GM10847 (cell line): ENCODE measurements around the gene EIPR1.

Experiments
- POLR2A ChIP-seq: IDR thresholded peaks from 2 replicates; pipeline ENCODE4 v1.6.1; 2011; ENCODE audit not compliant: insufficient read length; ENCODE audit errors: extremely low read depth

The EIPR1 gene

DNA sequence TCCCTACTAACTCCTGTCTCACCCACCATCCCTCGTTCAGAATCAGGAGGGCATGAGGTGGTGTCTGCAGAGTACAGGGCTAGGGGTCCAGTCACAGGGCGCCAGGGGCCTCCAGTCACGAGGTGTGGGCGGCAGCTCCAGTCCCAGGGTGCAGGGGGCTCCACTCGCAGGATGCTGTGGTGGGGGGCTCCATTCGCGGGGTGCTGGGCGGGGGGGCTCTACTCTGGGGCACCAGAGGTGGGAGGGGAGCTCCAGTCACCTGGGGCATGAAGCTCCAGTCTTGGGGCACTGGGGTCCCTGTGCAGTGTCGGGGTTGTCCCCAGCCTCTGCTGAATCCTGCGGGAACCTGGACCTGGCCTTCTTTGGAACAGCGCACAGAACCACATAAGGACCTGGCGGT is 66.0 kb downstream of the EIPR1 start:
- TF ChIP-seq POLR2A: no peak

DNA sequence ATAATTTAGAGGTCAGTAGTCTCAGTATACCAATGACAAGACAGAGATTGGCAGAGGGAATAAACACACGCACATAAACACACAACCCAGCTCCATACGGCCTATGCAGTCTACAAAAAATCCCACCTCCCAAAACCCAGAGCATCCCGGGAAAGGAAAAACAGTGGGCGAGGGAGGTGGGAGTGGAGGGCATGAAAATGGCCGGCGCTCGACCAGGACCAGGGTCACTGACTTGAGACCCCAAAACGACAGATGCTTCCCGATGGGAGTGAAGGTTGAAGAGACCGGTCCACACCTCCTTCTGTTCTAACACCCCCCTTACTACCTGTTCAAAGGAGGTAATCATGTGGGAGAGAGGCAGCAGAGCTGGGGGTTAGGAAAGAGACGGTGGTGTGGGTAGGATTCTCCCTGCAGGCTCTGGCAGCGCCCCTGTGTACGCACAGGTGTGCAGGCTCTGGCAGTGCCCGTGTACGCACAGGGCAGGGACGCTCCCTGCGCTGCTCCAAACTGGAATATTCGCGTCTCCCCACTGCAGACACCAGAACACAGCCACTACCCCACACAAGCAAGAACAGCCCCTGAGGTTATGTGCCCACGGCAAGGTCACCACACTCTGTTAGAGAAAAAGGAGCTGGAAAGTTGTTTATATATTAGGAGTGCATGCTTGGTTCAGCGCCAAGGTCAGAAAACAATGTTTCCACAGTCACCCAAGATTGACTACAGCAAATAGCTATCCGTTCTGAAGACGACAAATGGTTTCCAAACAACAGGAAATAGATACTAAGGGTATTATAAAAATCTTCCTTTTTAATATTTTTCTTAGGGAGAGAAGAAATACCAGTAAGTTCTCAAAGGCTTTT is 67.9 kb downstream of the EIPR1 start:
- no peak for TF ChIP-seq POLR2A

DNA sequence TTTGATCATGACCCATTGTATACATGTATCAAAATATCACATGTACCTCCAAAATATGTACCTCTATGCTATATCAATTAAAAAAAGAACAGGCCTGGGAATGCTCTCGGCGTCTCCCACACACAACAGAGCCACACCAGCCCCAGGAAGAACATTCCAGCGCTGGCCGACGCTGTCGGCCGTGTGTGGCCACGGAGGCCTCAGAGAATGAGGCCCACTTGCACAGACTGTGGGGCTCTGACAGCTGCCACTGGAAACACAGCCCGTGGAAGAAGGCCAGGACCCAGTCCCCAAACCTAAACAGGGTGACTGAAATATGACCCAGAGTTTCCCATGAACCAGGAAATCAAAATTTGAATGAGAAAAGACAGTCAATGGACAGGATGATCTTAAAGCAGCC is 69.7 kb downstream of the EIPR1 start:
- TF ChIP-seq POLR2A: no peak

DNA sequence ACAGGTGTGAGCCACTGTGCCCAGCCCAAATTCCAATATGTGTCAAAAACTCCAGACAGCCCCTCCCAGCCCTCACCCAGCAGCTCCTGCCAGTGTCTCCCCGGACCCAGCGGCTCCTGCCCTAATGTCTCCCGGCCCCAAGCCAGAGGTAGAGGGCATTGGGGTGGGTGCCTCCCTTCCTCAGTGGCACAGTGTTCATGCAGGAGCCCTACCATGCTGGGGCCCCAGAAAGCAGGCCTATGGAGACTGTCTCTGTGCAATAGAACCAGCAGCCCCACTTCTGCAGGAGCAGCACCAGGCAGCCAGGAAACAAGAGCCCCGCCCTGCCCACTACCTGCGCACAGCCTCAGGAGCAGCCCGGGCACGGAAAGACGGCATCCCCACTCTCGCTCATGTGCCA is 70.4 kb downstream of the EIPR1 start:
- no peak for TF ChIP-seq POLR2A

DNA sequence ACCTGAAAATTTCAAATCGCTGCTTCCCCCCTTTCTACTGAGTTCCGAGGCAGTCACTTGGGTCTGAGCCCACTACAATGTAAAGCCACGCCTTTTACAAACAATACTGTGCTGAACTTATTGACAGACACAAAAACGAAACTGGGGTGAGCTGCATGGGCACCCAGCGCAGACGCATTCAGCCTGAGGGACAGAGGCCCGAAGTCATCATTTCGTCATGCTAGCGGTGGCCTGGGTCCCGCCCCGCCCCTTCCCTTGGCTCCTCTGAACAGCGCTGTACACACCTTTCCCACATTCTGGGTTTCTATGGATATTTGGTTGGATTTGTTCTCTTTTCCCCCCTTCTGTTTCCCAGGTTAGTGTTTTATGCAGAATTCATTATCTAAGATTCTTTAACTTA is 71.7 kb downstream of the EIPR1 start:
- TF ChIP-seq POLR2A: no peak

DNA sequence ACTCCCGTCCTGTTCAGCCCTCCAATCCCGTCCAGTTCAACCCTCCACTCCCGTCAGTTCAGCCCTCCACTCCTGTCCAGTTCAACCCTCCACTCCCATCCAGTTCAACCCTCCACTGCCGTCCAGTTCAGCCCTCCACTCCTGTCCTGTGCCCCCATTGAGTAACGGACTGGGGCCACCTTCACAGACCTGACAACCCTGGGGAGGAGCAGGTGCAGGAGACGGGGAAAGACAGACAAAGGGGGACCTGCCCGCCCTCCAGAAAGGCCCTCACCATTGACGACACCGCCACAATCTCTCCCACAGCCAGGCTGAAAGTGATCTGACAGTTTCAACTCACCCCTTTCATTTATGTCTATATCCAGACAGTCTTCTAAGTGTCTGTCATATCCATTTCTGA is 72.2 kb downstream of the EIPR1 start:
- no peak for TF ChIP-seq POLR2A

DNA sequence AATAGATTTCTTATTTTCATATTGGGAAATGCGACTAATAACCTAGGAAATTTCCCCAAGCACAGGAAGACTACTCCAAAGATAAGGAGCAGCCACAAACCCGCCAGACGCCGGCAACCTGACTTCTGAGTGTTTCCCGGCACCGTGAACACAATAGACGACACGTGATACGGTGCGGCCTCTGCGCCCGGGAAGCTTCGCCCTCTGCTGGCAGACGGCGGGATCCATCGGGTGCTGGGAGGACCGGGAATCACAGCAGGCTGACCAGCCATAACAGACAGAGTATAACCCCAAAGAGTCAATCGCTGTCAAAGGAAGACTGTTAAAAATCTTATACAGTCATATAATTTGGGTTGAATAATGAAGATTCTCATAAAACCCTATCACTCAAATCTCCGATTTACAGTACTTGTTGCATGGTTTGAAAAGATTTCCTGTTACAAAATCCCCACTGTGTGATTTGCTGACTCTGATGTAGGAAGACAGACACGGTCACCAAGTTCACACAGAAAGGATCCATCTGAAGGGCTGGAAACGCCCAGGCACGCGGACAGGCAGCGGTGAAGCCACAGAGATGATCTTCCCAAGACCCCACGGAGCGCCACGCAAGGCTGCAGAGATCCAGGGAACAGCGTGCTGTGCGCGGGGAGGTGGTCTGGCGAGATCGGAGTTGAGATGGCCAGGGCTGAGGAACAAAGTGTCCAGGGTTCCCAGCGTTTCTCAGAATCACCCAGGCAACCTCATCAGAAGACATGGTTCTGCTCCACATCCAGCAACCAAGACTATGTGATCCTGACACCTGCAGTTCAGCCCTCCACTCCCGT is 73.8 kb downstream of the EIPR1 start:
- no peak for TF ChIP-seq POLR2A

DNA sequence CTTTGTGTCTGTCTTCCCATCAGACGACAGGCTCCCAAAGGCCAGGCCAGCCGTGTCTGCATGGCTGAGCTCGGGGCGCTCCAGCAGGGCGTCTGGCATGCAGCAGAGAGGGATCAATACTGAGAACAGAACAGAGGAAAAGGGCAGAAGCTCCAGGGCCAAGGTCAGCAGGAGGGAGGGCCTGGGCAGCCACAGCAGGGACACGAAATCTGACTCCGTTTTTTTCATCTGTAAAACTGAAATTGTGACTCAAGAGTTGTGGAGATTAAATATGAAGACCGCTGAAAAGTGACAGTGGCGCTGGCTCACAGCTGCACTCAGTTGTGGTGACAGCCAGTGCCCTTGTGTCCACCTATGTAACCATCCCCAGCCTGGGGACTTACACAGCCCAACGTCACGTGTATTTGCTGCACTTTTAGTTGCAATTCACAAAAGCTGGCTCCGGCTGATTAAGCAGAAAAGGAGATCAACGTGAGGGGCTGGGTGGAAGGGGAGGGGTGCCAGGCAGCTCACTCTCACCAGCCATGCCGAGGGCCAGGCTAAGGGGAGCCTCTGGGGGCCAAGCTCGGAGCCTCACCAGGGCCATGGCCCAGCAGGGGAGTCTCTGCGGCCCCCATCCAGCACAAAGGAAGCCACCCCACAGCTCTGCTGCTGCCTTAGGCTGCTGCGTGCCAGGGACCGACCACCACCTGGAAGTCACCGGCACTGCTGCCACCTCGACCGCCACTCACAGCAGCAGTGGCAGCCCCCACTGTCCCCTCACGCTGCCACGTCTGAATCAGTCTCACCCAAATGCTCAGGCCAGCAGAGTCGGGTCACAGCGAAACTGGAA is 74.7 kb downstream of the EIPR1 start:
- TF ChIP-seq POLR2A: no peak

DNA sequence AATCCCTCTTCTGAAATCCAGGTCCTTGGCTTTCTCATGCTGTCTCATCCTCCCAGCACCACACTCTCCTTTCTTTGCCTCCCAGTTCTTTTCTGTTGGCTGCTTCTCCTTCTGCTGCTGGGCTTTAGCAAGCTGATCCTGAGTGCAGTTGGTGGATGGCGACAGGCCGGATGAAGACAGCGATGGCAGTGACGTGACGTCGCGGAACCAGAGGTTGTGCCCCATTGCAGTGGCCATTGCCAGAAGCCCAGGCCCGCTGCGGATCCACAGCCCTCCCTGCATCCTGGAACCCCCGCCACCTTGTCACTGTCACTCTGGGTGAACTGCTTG is 75.2 kb downstream of the EIPR1 start:
- no peak for TF ChIP-seq POLR2A

DNA sequence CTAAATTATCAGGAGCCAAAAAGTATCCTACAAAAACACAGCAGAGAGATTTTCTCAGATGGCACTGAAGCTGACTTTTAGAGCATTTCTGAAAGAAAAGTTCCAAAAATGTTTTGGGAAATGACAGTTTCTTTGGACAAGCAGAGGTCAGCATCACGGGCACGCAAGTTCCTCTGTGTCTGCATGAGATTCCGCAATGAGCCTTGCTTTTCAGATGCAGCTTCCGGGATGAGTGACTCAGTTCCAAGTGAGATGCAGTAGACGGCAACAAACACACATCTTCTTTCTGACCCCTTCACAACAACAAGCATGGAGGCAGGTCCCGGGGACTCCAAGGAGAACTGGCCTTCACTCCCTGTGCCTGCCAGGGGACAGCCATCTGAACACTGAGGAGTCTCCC is 76.6 kb downstream of the EIPR1 start:
- no peak for TF ChIP-seq POLR2A

DNA sequence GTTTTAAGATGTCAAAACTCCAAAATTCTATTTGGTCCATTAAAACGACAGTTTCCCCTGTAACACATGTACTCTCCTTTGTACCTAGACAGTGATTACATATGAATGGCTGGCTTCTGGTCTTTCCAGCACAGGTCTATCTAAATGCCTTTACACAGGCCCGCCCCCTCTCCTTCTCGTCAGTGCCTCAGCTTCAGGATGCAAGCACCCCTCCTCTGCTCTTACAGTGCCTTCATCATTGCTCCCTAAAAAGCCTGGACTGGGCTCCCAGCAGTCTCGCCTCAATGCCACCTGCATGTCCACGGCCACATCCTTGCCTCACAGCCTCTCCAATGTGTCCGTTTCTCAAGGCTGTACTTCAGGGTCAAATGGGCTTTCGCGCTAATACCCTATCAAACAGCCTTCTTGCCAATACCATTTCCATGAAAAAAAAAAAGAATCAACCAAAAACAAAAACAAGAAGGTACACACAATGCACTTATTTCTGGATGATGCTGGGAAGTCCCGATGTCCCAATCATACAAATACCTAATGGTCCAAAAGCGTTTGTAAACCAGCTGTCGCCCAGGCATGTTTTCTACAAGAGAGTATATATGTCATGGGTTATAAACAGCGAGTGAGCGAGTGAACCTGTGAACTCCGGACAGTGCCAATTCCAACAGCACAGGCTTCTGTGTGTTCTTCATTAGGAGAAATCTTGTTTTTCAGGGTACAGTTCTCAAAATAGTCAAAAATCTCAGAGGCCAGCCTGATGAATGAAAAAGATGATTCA is 77.2 kb downstream of the EIPR1 start:
- no peak for TF ChIP-seq POLR2A

DNA sequence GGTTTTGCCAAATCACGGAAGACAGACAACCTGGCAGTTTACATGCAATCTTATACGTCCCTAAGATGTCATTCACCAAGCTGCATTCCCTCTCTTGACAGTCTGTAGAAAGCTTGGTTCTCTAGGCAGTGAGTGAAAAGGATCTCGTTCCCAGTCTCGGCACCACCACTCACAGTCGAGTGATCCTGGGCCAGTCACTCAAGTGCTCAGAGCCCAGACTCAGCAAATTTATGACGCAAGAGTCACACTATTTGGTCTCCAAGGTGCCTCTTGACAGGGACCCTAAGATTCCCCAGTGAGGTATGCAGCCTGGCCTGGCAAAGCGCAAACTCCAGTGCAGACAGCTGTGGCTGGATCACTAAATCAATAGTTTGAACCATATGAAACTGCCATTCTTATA is 77.9 kb downstream of the EIPR1 start:
- TF ChIP-seq POLR2A: no peak

DNA sequence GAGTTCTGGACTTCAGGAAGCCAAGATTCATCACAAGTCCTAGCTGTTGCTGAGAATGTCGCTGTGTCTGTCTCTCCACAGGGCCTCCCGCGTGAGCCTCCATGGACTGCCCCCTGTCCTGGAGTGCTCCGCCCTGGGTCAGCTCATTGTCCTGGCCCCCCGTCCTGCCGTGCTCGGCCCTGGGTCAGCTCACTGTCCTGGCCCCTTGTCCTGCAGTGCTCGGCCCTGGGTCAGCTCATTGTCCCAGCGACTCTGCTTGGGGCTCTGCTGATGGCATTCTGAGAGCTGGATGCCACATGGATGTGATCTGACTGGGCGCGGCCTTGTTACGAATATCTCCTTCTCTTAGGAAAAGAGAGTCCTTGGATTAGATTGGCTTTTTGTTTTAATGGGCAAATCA is 78.5 kb downstream of the EIPR1 start:
- TF ChIP-seq POLR2A: no peak

DNA sequence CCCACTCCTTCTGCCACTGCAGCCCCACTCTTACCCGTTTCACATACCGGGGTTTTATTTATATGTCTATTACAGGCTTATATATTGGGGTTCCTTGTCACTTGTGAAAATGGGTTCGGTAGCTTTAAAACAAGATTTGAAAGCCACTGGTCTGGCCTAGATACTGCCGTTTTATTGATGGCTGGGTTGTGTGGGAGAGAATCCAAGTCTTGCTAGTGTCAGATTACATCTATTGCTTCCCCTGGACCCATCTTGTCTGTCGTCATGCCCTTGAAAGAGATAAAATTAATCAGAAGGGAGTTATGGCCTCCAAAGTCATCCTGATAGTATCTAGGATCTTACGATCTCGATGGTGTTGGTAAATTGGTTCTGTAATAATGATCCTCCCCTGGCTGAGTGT is 79.4 kb downstream of the EIPR1 start:
- no peak for TF ChIP-seq POLR2A

DNA sequence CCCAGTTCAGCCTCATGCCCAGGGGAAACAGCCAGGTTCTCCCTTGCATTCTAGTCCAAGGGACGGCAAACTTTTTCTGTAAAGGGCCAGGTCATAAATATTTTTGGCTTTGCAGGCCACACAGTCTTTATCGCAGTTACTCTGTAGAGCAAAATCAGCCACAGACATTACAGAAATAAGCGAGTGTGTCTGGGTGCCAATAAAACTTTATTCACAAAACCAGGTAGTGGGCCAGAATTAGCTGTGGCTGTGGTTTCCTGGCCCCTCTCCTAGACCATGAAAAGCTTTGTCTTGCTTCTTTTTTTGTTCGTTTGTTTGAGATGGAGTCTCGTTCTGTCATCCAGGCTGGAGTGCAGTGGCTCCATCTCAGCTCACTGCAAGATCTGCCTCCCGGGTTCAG is 80.1 kb downstream of the EIPR1 start:
- TF ChIP-seq POLR2A: no peak
